Adrenal gland (tissue), 12 donors: ENCODE results near the gene PPOX. TPM values are rescaled to one million over a fixed set of nuclear protein-coding genes. Genes with fewer than 3 reads are reported as not detected.

ENCODE experiments used
- DNase-seq, 7 donors: peaks; one replicate each; pipeline ENCODE4 v3.0.0-alpha.2; 2019 to 2020
- H3K27ac ChIP-seq, 5 donors: fragments of 200-600 bp; sonication (generic) in 4 of 5; 1 replicate in 3 of 5; 2 replicates in 2 of 5; pipeline versions ENCODE4 v1.5.1 to v1.8.0; 2016 to 2020; ENCODE audit warnings: mild to moderate bottlenecking in 1 of 5
- H3K27me3 ChIP-seq: fragments of 200-600 bp; 2 replicates; pipeline ENCODE4 v1.8.0; 2021
- H3K36me3 ChIP-seq, 2 donors: fragments of 200-600 bp; replicated peaks in 1 of 2; 1 replicate in 1 of 2; 2 replicates in 1 of 2; pipeline versions ENCODE4 v1.5.1 to v1.8.0; 2018 to 2022
- H3K4me1 ChIP-seq, 2 donors: fragments of 200-600 bp; replicated peaks in 1 of 2; 1 replicate in 1 of 2; 2 replicates in 1 of 2; pipeline versions ENCODE4 v1.5.1 to v1.8.0; 2018 to 2021
- H3K4me3 ChIP-seq, 4 donors: fragments of 200-600 bp; sonication (generic) in 3 of 4; one replicate each; pipeline ENCODE4 v1.5.1; 2016 to 2018
- H3K9me3 ChIP-seq, 3 donors: fragments of 200-600 bp; sonication (generic) in 1 of 3; replicated peaks in 1 of 3; 1 replicate in 2 of 3; 2 replicates in 1 of 3; pipeline versions ENCODE4 v1.5.1 to v1.8.0; 2016 to 2021
- CTCF ChIP-seq, 6 experiments: fragments of 450-650 bp in 4 of 6; fragments of 200-600 bp in 2 of 6; sonication (generic) in 1 of 6; IDR thresholded peaks; 1 replicate in 5 of 6; 2 replicates in 1 of 6; pipeline versions ENCODE4 v1.5.1 to v1.8.0; 2016 to 2021; ENCODE audit warnings: antibody characterized with exemption in 6 of 6, mild to moderate bottlenecking in 2 of 6, moderate library complexity in 1 of 6
- POLR2A ChIP-seq, 2 donors: fragments of 450-650 bp; IDR thresholded peaks; one replicate each; pipeline ENCODE4 v1.6.1; 2017; ENCODE audit warnings: antibody characterized with exemption in 2 of 2, mild to moderate bottlenecking in 2 of 2, moderate library complexity in 1 of 2
- WGBS, 4 donors: extraction: QIAGEN DNeasy Blood & Tissue Kit in 2 of 4; methylation state at CpG; one replicate each; pipeline versions ENCODE4 v1.1.5 to v1.1.7; 2013 to 2017; 5-methylcytosine and 5-hydroxymethylcytosine counted together
- intact Hi-C, 2 donors: fragments of 100-400 bp; cut with DNase I; formaldehyde crosslinking; loops; one replicate each; pipeline versions ENCODE4 v1.14.1 to v1.15.0; 2022 to 2023
- polyA plus RNA-seq, 3 donors: library from polyadenylated mRNA; stranded (reverse); fragments of 200-250 nt in 2 of 3; fragments of 350-450 nt in 1 of 3; fragmentation: Illumina TruSeq in 1 of 3; extraction: RNeasy Lipid Tissue Mini Kit (QIAGEN cat#74804) in 1 of 3; gene quantifications; one replicate each; pipeline ENCODE4 v1.2.3, GENCODE V29; 2013 to 2014
- total RNA-seq, 9 donors: library from RNA; depleted of rRNA in 4 of 9; stranded (reverse); fragments of >200 nt in 4 of 9; fragments of 120-200 nt in 1 of 9; fragmentation: NEBNext Ultra II Directional in 1 of 9; extraction: Animal tissue kit (Norgen Biotek cat#: 25700) in 1 of 9; gene quantifications; one replicate each; pipeline versions ENCODE4 v1.1.0 to v1.2.4, GENCODE V29; 2013 to 2023
- donor health status: healthy with polysubstance abuse.
- donor health status: Bipolar disorder and iron deficiency.
- donor health status: DM: yes; HTN: yes; CAD: no.
- donor health status: DM: no; HTN: no; CAD: no.
- donor health status: DM: no; HTN: no; CAD: no.
- donor health status: DM: yes; HTN: yes; CAD: no.

The PPOX gene
- total and polyA plus RNA-seq, 12 donors, result 13.2 to 268 (median 39.0) TPM

- intact Hi-C loops, result no loop called here
- H3K27ac ChIP-seq, result no peak overlapping the region
- WGBS, 4 donors, result 83 to 94% (median 89%) methylated on average over 3 of the region's 3 CpGs
- no peak overlapping the region for H3K4me3 ChIP-seq
- H3K36me3 ChIP-seq, result peaks cover 0 to 10% of the 10 kb centered on the region in 2 donors
- DNase-seq, result no peak
- H3K4me1 ChIP-seq, result peaks cover 6 to 22% of the 10 kb centered on the region in 2 donors
- H3K27me3 ChIP-seq, result no peaks in the 10 kb centered on the region
- TF ChIP-seq CTCF (IDR thresholded peaks at IDR 0.05), result no peak
- TF ChIP-seq POLR2A (IDR thresholded peaks at IDR 0.05), result no peak
- no peaks in the 10 kb centered on the region for H3K9me3 ChIP-seq
Observed at GRCh38 chr1:161179698-161180097, 13.5 kb downstream of the PPOX start.

GRCh38 chr1:161180639-161181038 lies 14.4 kb downstream of the PPOX start:
- intact Hi-C loops, result no loop called here
- peaks cover 0 to under 1% of the 10 kb centered on the region in 2 donors for H3K36me3 ChIP-seq
- H3K4me3 ChIP-seq, result no peak overlapping the region
- no peak for DNase-seq
- no peak overlapping the region for H3K27ac ChIP-seq
- TF ChIP-seq CTCF (IDR thresholded peaks at IDR 0.05) (peak in 4 of 6 experiments; percentile 20 to 39 (median 34)), POLR2A (IDR thresholded peaks at IDR 0.05) (no peak)
- no peaks in the 10 kb centered on the region for H3K27me3 ChIP-seq
- 62 to 78% (median 65%) methylated on average over 1 of the region's 1 CpG for WGBS, 4 donors
- peaks cover 6 to 23% of the 10 kb centered on the region in 2 donors for H3K4me1 ChIP-seq
- H3K9me3 ChIP-seq, result no peaks in the 10 kb centered on the region

GRCh38 chr1:161182214-161182613 lies 16.0 kb downstream of the PPOX start:
- H3K27ac ChIP-seq, result no peak overlapping the region
- WGBS, 4 donors, result 79 to 93% (median 93%) methylated on average over 1 of the region's 1 CpG; no CpG with 5 or more reads in 1 of the 4 donors
- intact Hi-C loops, result no loop called here
- H3K27me3 ChIP-seq, result no peaks in the 10 kb centered on the region
- H3K4me1 ChIP-seq, result peaks cover 0 to 19% of the 10 kb centered on the region in 2 donors
- TF ChIP-seq CTCF (IDR thresholded peaks at IDR 0.05), result no peak
- TF ChIP-seq POLR2A (IDR thresholded peaks at IDR 0.05), result no peak
- no peaks in the 10 kb centered on the region for H3K36me3 ChIP-seq
- DNase-seq, result no peak
- H3K4me3 ChIP-seq, result no peak overlapping the region
- no peaks in the 10 kb centered on the region for H3K9me3 ChIP-seq

- H3K4me3 ChIP-seq, result no peak overlapping the region
- DNase-seq, result peak; percentile 64 to 93 (median 82)
- peaks cover 0 to 12% of the 10 kb centered on the region in 2 donors for H3K4me1 ChIP-seq
- 13 to 25% (median 21%) methylated on average over 3 of the region's 3 CpGs for WGBS, 4 donors
- no peaks in the 10 kb centered on the region for H3K9me3 ChIP-seq
- H3K36me3 ChIP-seq, result no peaks in the 10 kb centered on the region
- TF ChIP-seq CTCF (IDR thresholded peaks at IDR 0.05) (no peak), POLR2A (IDR thresholded peaks at IDR 0.05) (no peak)
- H3K27ac ChIP-seq, result peak overlapping the region in 3 of 5 donors; percentile 19 to 88 (median 84)
- H3K27me3 ChIP-seq, result no peaks in the 10 kb centered on the region
- intact Hi-C loops, result no loop called here
Observed at GRCh38 chr1:161185282-161185682, 19.1 kb downstream of the PPOX start.
